ENCODE measurements around the gene PLAU. TPM values are rescaled to one million over a fixed set of nuclear protein-coding genes. Genes with fewer than 3 reads are reported as not detected.
A peak's percentile ranks its signal among the peaks of the same experiment; 100 is the strongest.

Gene PLAU
- total and polyA plus RNA-seq, 9 of the 15 experiments (the other 6 are each of a cell fraction or from before 2014, with no cell fraction given): 2.1 to 16.9 (median 3.3) TPM

DNA sequence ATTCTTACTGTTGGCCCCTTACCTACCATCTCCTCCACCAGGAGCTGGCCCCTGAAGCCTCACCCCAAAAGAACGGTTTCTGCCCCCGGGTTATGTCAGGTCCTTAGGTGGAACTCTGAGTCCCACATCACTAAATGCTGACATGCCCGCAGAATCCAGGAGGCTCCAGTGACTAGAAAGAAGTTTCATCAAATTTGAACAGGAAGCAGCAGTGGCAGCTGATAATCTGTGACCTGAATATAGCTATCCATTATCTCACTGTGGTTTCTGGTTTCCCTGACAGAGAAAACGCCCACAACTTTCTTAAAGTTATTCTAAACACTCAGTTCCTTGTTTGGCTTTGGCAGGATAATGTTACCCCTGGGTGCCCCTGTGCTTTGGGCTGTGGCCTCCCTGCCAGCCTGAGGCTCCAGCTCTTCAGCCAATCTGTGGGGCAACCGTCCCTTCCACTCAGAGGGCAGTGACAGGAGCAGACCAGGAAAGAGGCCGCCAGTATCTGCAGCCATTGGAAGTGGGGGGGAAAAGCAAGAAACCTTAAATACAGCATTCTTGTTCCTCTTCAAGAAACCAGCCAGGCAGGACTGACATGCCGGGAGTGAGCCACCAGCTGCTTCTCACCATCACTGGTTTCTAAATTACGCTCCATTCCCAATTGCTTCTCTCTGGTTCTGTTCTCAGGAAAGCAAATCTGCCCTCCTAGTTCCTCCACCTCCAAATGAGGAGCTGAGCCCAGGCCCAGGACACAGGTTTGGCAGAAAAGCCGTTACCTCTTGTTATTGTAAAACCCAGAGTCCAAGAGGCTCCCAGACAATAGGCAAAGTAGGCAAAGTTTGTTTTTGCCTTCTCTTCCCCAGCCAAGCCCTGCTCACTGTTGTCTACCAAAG is 45.8 kb downstream of the PLAU start (continued):
- TF ChIP-seq ZNF347 (CRISPR knock-in tag; IDR thresholded peaks at IDR 0.05; ENCODE audit: low read depth): no peak
- peak; percentile 87 for TF ChIP-seq ZNF766 (CRISPR knock-in tag; conservative IDR thresholded peaks at IDR 0.05)
- TF ChIP-seq U2AF2 (optimal IDR thresholded peaks at IDR 0.05; ENCODE audit: low read depth, low read length): no peak
- TF ChIP-seq, protein P1, sequence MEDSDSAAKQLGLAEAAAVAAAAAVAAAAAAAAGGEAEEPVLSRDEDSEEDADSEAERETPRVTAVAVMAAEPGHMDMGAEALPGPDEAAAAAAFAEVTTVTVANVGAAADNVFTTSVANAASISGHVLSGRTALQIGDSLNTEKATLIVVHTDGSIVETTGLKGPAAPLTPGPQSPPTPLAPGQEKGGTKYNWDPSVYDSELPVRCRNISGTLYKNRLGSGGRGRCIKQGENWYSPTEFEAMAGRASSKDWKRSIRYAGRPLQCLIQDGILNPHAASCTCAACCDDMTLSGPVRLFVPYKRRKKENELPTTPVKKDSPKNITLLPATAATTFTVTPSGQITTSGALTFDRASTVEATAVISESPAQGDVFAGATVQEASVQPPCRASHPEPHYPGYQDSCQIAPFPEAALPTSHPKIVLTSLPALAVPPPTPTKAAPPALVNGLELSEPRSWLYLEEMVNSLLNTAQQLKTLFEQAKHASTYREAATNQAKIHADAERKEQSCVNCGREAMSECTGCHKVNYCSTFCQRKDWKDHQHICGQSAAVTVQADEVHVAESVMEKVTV (CRISPR knock-in tag; IDR thresholded peaks at IDR 0.05): no peak
- TF ChIP-seq, protein P2, sequence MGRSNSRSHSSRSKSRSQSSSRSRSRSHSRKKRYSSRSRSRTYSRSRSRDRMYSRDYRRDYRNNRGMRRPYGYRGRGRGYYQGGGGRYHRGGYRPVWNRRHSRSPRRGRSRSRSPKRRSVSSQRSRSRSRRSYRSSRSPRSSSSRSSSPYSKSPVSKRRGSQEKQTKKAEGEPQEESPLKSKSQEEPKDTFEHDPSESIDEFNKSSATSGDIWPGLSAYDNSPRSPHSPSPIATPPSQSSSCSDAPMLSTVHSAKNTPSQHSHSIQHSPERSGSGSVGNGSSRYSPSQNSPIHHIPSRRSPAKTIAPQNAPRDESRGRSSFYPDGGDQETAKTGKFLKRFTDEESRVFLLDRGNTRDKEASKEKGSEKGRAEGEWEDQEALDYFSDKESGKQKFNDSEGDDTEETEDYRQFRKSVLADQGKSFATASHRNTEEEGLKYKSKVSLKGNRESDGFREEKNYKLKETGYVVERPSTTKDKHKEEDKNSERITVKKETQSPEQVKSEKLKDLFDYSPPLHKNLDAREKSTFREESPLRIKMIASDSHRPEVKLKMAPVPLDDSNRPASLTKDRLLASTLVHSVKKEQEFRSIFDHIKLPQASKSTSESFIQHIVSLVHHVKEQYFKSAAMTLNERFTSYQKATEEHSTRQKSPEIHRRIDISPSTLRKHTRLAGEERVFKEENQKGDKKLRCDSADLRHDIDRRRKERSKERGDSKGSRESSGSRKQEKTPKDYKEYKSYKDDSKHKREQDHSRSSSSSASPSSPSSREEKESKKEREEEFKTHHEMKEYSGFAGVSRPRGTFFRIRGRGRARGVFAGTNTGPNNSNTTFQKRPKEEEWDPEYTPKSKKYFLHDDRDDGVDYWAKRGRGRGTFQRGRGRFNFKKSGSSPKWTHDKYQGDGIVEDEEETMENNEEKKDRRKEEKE (IDR thresholded peaks at IDR 0.05; ENCODE audit: borderline replicate concordance in 1 of 2, control insufficient read depth in 1 of 2, low read depth in 2 of 2, low read length in 1 of 2): peak in 1 of 2 experiments; percentile 68; a peak in 1 of 4 replicates
- peak; percentile 89 for TF ChIP-seq ZEB2 (IDR thresholded peaks at IDR 0.05)
- TF ChIP-seq, protein P3, sequence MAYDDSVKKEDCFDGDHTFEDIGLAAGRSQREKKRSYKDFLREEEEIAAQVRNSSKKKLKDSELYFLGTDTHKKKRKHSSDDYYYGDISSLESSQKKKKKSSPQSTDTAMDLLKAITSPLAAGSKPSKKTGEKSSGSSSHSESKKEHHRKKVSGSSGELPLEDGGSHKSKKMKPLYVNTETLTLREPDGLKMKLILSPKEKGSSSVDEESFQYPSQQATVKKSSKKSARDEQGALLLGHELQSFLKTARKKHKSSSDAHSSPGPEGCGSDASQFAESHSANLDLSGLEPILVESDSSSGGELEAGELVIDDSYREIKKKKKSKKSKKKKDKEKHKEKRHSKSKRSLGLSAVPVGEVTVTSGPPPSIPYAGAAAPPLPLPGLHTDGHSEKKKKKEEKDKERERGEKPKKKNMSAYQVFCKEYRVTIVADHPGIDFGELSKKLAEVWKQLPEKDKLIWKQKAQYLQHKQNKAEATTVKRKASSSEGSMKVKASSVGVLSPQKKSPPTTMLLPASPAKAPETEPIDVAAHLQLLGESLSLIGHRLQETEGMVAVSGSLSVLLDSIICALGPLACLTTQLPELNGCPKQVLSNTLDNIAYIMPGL (CRISPR knock-in tag; IDR thresholded peaks at IDR 0.05): no peak
- TF ChIP-seq GTF2A2 (tag; IDR thresholded peaks at IDR 0.05): no peak
- no peak for TF ChIP-seq ZNF354B (CRISPR knock-in tag; IDR thresholded peaks at IDR 0.05)
- TF ChIP-seq, protein P4, sequence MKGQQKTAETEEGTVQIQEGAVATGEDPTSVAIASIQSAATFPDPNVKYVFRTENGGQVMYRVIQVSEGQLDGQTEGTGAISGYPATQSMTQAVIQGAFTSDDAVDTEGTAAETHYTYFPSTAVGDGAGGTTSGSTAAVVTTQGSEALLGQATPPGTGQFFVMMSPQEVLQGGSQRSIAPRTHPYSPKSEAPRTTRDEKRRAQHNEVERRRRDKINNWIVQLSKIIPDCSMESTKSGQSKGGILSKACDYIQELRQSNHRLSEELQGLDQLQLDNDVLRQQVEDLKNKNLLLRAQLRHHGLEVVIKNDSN (CRISPR knock-in tag; IDR thresholded peaks at IDR 0.05): no peak; the same call in 1 of the 2 replicates
- peak; percentile 79; the same call in 1 of the 2 replicates for TF ChIP-seq MEF2A (IDR thresholded peaks at IDR 0.05; ENCODE audit: control insufficient read depth, low read depth, low read length)
- peak; percentile 66 for TF ChIP-seq MTA3 (IDR thresholded peaks at IDR 0.05; ENCODE audit: borderline replicate concordance)
- TF ChIP-seq CTBP1 (IDR thresholded peaks at IDR 0.05; ENCODE audit: borderline replicate concordance): peak; percentile 93
- no peak for TF ChIP-seq HNRNPK (IDR thresholded peaks at IDR 0.05; ENCODE audit: low read depth, low read length, poor library complexity, severe bottlenecking)
- TF ChIP-seq ZFPM2 (CRISPR knock-in tag; IDR thresholded peaks at IDR 0.05): 0 out of 2 replicates have a peak, but pooled peaks have one; percentile 37
- TF ChIP-seq HMG20A (CRISPR knock-in tag; conservative IDR thresholded peaks at IDR 0.05): no peak
- peak; percentile 81; the same call in 1 of the 2 replicates for TF ChIP-seq HDAC2 (IDR thresholded peaks at IDR 0.05)
- no peak for TF ChIP-seq SREBF2 (CRISPR knock-in tag; IDR thresholded peaks at IDR 0.05)

Data from K562 (cell line).